Natural killer cell (primary cell): Measurements from ENCODE around the gene VAMP2. TPM values are rescaled to one million over a fixed set of nuclear protein-coding genes. Genes with fewer than 3 reads are reported as not detected.
"Not testable (repeated sequence)": the region's sequence is repeated elsewhere in the genome, so short reads cannot be mapped to it uniquely, and the experiment has no call there.

Experiments used
- ATAC-seq, 3 donors: fragments of 150-1000 bp in 2 of 3; fragments of 200-7000 bp in 1 of 3; cut with Tn5 transposase; 1 replicate in 1 of 3; 2 replicates in 2 of 3; pipeline ENCODE4 v1.10.0; 2021; ENCODE audit warnings: mild to moderate bottlenecking in 2 of 3, moderate library complexity in 2 of 3
- DNase-seq, 2 donors: peaks; one replicate each; pipeline versions ENCODE4 v3.0.0 to v3.0.0-alpha.2; 2013 to 2021; ENCODE audit warnings: mixed read lengths in 1 of 2
- H3K27ac ChIP-seq: one replicate; pipeline ENCODE4 v1.5.1; 2013; ENCODE audit warnings: mild to moderate bottlenecking, low read length
- H3K27me3 ChIP-seq: one replicate; pipeline ENCODE4 v1.6.1; 2013; ENCODE audit warnings: low read length; ENCODE audit not compliant: control insufficient read depth, insufficient read depth
- H3K36me3 ChIP-seq: one replicate; pipeline ENCODE4 v1.6.1; 2013; ENCODE audit warnings: low read length; ENCODE audit not compliant: control insufficient read depth, insufficient read depth
- H3K4me1 ChIP-seq: one replicate; pipeline ENCODE4 v1.6.1; 2013; ENCODE audit warnings: low read length; ENCODE audit not compliant: control insufficient read depth, insufficient read depth
- H3K4me3 ChIP-seq: one replicate; pipeline ENCODE4 v1.5.1; 2013; ENCODE audit warnings: low read length
- H3K9me3 ChIP-seq: one replicate; pipeline ENCODE4 v1.6.1; 2013; ENCODE audit warnings: low read length; ENCODE audit not compliant: control insufficient read depth, insufficient read depth
- H3K27ac Mint-ChIP-seq, 2 donors: one replicate each; pipeline ENCODE4 v1.8.0; 2022; ENCODE audit warnings: mild to moderate bottlenecking in 2 of 2, mixed read lengths in 2 of 2, moderate library complexity in 1 of 2
- H3K27me3 Mint-ChIP-seq, 2 donors: one replicate each; pipeline ENCODE4 v1.8.0; 2022; ENCODE audit warnings: low read depth in 2 of 2, mixed read lengths in 2 of 2
- H3K36me3 Mint-ChIP-seq: one replicate; pipeline ENCODE4 v1.8.0; 2022; ENCODE audit warnings: mixed read lengths
- H3K4me1 Mint-ChIP-seq, 2 donors: one replicate each; pipeline ENCODE4 v1.8.0; 2022; ENCODE audit warnings: mixed read lengths in 2 of 2
- H3K4me3 Mint-ChIP-seq: one replicate; pipeline ENCODE4 v1.8.0; 2022; ENCODE audit warnings: mild to moderate bottlenecking, moderate library complexity, mixed read lengths
- H3K9me3 Mint-ChIP-seq, 2 donors: one replicate each; pipeline ENCODE4 v1.8.0; 2022; ENCODE audit warnings: mixed read lengths in 2 of 2
- CTCF ChIP-seq: fragments of 200-600 bp; IDR thresholded peaks from one replicate; pipeline ENCODE4 v1.8.0; 2022; ENCODE audit warnings: antibody characterized with exemption
- WGBS: methylation state at CpG from one replicate; pipeline ENCODE4 v1.1.7; 2013; ENCODE audit warnings: missing lambda C conversion rate; ENCODE audit not compliant: insufficient coverage; 5-methylcytosine and 5-hydroxymethylcytosine counted together
- intact Hi-C: fragments of 100-400 bp; cut with micrococcal nuclease; formaldehyde crosslinking; loops from one replicate; pipeline ENCODE4 v1.14.2; 2022
- total RNA-seq, 4 donors: library from RNA; stranded (reverse); fragments of 120-200 nt in 1 of 4; gene quantifications; one replicate each; pipeline versions ENCODE4 v1.2.3 to v1.2.4, GENCODE V29; 2013 to 2022

VAMP2 gene
- total RNA-seq, 3 donors from 2014 or later (not counting 1 experiment from before 2014, with no cell fraction given), result 191 to 315 (median 234) TPM

- TF ChIP-seq CTCF, result no peak
- Histone ChIP-seq H3K9me3 (no peaks in the 10 kb centered on the region), H3K27ac (peak overlapping the region; percentile 98), H3K4me1 (peaks cover 47% of the 10 kb centered on the region), H3K4me3 (peak overlapping the region; percentile 49), H3K27me3 (no peaks in the 10 kb centered on the region), H3K36me3 (no peaks in the 10 kb centered on the region)
- DNase-seq (peak; percentile 57 to 96), ATAC-seq (peak; percentile 81 to 92 (median 82))
- H3K36me3 Mint-ChIP-seq, result no peaks in the 10 kb centered on the region
- no peaks in the 10 kb centered on the region for H3K27me3 Mint-ChIP-seq
- no peaks in the 10 kb centered on the region for H3K9me3 Mint-ChIP-seq
- H3K4me3 Mint-ChIP-seq, result peak overlapping the region; percentile 90
- H3K4me1 Mint-ChIP-seq, result peaks cover 34 to 43% of the 10 kb centered on the region in 2 donors
- WGBS, result under 1% methylated on average over 22 of the region's 23 CpGs
- intact Hi-C loops, result loop anchor here (2.0 to 5.0 kb wide), 3 partner anchors 14 to 36 kb away; no protein-coding TSS in a partner anchor
- peak overlapping the region; percentile 99 for H3K27ac Mint-ChIP-seq
Measured at GRCh38 chr17:8173056-8173870, 10.5 kb upstream of the VAMP2 start.

- H3K27ac Mint-ChIP-seq, H3K36me3 Mint-ChIP-seq, DNase-seq, H3K9me3 ChIP-seq, H3K9me3 Mint-ChIP-seq, H3K36me3 ChIP-seq, H3K27ac ChIP-seq, H3K27me3 Mint-ChIP-seq, H3K27me3 ChIP-seq, ATAC-seq, H3K4me3 Mint-ChIP-seq, H3K4me3 ChIP-seq: not testable (repeated sequence)
- intact Hi-C loops, result loop anchor here (5.0 kb wide), 1 partner anchor 33 kb away; no protein-coding TSS in a partner anchor
- 97% methylated on average over 18 of the region's 19 CpGs for WGBS
- peaks cover 31% of the 10 kb centered on the region for H3K4me1 ChIP-seq
- H3K4me1 Mint-ChIP-seq, result peaks cover 24 to 28% of the 10 kb centered on the region in 2 donors
Measured at GRCh38 chr17:8170186-8170585, 7.4 kb upstream of the VAMP2 start.

GRCh38 chr17:8167526-8167925 is 4.8 kb upstream of the VAMP2 start:
- DNase-seq, result no peak
- Histone ChIP-seq H3K4me3 (no peak overlapping the region), H3K36me3 (no peaks in the 10 kb centered on the region), H3K27ac (no peak overlapping the region), H3K27me3 (no peaks in the 10 kb centered on the region), H3K4me1 (peaks cover 34% of the 10 kb centered on the region), H3K9me3 (no peaks in the 10 kb centered on the region)
- H3K4me3 Mint-ChIP-seq, result no peak overlapping the region
- 92% methylated on average over 3 of the region's 3 CpGs for WGBS
- no peaks in the 10 kb centered on the region for H3K9me3 Mint-ChIP-seq
- intact Hi-C loops, result no loop called here
- no peaks in the 10 kb centered on the region for H3K36me3 Mint-ChIP-seq
- peaks cover 21 to 28% of the 10 kb centered on the region in 2 donors for H3K4me1 Mint-ChIP-seq
- H3K27ac Mint-ChIP-seq, result no peak overlapping the region
- H3K27me3 Mint-ChIP-seq, result no peaks in the 10 kb centered on the region
- no peak for ATAC-seq
- TF ChIP-seq CTCF, result no peak

GRCh38 chr17:8166731-8167130 is 4.0 kb upstream of the VAMP2 start:
- Mint-ChIP-seq H3K9me3 (no peaks in the 10 kb centered on the region), H3K4me1 (peaks cover 17 to 29% of the 10 kb centered on the region in 2 donors), H3K27me3 (no peaks in the 10 kb centered on the region), H3K4me3 (no peak overlapping the region), H3K27ac (no peak overlapping the region), H3K36me3 (no peaks in the 10 kb centered on the region)
- Histone ChIP-seq H3K27me3 (no peaks in the 10 kb centered on the region), H3K9me3 (no peaks in the 10 kb centered on the region), H3K36me3 (peaks cover under 1% of the 10 kb centered on the region), H3K27ac (no peak overlapping the region), H3K4me1 (peaks cover 36% of the 10 kb centered on the region), H3K4me3 (no peak overlapping the region)
- intact Hi-C loops, result no loop called here
- ATAC-seq (no peak), DNase-seq (no peak)
- no peak for TF ChIP-seq CTCF
- 93% methylated on average over 4 of the region's 6 CpGs for WGBS
